ENCODE results near the gene GABARAP.

The GABARAP gene

DNA sequence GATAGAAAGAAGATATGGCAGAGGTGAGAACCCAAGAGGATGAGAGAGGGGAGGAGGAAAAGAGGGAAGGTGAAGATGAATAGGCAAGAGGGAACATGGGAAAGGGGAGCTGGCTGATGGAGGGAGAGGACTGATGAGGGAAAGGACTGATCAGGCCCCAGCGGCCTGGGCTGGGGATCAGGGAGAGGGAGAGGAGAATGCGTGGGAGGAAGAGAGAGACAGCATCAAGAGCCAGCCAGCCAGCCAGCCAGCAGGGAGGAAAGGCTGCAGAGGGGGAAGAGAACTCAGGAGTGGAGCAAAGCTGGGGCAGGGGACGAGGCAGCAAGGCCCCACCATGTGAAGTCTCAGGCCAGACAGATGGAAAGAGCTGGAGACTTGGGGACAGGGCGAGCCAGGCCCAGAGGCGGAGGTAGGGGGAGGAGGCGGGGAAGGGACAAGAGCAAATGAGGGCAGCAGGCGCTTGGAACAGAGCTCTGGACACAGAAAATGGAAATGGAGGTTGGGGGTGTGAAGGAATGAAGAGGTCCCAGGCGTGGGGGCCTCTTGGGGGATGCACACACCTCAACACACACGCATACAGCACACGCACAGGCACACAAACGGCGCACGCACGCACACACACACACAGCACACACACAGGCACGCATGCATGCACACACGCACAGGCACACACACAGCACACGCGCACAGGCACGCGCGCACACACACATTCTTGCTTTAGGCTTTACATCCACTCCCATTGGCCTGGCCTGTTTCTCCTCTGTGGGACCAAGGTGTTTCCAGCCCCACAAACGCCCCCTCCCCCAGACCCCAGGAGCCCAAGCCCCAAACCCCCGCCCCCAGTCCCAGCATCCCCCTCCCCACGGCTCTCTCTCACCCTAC is 34.9 kb downstream of the GABARAP start:
- DNase-seq (ENCODE audit: low read depth in 2 of 2) = no peak

DNA sequence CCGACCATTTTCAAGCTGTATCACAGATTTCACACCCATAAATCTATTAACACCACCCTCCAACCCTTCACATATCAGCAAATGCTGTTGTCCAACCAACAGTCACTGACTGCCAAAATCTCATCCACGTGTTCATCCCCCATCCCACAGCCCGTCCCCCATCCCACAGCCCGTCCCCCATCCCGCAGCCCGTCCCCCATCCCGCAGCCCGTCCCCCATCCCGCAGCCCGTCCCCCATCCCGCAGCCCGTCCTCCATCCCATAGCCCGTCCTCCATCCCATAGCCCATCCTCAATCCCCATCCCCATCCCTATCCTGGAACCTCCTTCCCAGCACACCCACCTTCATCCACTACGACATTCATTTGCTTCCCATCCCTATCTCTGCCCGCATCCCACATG is 36.7 kb downstream of the GABARAP start:
- DNase-seq (ENCODE audit: low read depth in 2 of 2) = no peak

DNA sequence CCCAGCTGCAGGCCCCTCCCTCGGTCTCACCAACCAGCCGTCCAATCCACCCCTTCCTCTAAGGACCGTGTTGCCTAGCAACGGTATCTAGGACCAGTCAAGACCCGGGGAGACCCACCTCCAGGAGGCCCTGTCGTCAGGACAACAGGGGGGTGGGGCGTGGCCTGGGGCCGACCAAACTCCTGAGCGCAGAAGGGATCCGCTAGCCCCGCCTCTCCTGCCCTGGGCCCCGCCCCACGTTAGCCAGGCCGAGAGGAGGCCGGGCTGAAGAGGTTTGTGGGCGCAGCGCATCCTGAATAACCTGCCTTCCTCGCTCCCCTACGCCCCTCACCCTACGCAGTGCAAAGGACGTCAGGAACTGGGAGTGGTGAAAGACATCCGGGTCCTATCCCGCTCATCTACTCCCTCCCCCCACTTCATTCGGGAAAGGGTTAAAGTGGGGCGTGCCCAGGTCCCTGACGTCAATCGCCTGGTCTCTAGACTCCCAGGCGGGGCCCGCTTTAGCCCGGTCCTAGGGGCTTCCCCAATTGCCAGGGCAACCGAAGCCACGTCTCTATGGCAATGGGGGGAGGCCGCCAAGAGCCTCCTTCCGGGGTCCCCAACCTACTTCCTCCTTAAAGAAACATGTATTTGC is 37.3 kb downstream of the GABARAP start:
- DNase-seq (ENCODE audit: low read depth in 2 of 2) = peak; percentile 76 to 86

DNA sequence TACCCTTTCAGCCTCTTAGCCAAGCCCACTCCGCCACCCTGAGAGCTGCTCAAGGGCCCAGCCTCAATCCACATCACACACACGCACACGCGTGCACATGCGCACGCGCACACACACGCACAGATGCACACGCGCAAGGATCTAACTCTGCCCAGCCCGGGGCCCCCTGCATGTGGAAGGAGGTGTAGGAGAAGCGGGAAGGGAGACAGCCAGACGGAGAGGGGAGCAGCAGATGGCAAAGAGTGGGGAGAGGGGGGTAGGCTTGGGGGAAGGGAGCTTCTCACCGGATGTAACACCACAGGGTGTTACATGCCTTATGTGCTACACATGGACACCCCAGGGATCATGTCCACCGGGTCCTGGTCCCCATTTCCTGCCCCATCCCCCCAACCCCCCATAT is 37.9 kb downstream of the GABARAP start:
- no peak for DNase-seq (ENCODE audit: low read depth in 2 of 2)

DNA sequence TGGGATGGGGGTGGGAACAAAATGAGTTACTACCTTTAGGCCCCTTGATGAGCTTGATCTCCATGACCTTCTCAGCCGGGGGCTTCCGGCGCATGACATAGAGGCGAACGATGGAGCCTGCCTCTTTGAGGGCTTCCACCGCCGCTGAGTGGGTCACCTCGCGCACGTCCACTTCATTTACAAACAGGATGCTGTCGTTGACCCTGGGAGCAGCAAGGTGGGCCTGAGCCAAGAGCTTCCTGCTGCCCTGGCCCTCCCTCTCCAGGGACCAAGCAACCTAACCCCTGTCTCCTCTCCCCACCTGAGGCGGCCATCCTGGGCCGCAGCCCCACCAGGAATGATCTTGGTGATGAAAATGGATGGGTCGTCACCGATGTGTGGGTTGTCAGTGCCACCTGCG is 38.9 kb downstream of the GABARAP start:
- DNase-seq (ENCODE audit: low read depth in 2 of 2) = no peak

DNA sequence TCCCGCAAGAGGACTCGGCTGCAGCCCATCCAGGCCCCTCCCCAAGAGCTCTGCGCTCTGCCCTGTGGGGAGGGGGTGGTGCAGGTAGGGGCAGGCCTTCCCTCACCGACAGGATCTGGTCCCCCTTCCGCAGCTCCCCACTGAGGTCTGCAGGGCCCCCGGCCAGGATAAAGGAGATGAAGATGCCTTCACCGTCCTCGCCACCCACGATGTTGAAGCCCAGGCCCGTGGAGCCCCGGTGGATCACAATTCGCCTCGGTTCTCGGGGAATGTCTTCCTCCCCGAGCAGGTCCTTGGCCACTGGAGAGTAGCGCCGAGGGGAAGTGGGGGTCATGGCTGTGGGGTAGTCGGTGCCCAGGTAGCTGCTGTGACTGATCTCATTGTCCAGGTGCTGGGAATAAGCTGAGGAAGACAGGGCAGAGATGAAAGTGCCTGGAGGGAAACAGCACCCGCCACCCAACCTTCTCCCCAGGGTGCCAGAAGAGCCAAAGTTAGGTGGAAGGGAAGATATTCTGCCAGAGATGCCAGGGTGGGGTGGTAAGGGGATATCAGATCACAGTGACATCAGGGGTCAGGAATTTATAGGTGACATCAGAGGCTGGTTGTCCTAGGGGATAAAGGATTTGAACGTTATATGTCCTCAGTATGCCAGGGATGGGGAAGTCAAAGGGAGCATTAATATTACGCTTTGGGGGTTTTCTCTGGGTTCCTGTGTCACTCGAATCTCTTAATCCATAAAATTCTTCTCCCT is 45.4 kb downstream of the GABARAP start:
- DNase-seq (ENCODE audit: low read depth in 2 of 2) = no peak

DNA sequence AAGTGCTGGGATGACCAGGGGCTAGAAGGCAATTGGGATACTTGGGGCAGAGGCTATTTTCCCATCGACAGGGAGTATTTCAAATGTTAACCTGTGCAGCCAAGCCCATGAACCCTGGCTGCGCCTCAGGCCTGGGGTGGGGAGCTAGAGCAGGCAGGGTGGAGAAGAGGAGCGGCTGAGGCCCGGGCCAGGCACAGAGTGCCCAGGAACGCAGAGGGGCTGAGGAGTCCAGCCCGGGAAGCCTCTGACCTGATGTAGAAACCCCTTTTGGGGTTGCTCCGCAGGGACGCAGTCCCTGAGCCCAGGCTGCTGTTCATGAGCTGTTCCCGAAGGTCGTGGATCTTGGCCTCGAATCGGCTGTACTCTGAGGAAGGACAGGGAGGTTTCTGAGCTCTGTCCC is 46.3 kb downstream of the GABARAP start:
- DNase-seq (ENCODE audit: low read depth in 2 of 2) = no peak

DNA sequence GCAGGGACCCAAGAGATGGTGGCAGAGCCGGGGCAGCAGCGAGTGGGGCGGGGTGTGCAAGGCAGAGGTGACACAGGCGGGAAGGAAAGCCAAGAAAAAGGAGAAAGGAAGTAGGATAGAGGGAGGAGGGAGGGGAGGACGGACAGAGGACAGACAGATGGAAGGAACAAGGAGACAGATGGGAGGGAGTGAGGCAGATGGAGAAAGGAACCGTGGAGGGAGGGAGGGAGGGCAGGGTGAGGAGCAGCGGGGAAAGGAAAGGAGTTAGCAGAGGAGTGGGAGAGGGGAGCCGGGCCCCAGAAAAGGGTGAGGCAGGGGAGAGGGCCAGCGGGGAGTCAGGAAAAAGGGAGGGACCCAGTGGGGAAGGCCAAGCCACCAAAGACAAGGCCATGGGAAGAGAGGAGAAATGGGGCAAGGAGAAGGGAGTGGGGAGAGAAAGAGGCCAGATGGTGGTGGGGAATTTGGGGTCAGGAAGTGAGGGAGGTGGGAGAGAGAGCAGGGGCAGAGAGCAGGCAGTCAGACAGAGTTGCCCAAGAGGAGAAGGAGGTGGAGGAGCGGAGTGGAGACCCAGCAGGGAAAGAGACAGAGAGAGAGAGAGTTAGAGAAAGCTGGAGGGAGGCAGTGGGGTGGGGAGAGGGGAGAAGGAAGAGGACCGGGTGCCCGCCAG is 49.8 kb downstream of the GABARAP start:
- DNase-seq (ENCODE audit: low read depth in 2 of 2) = no peak

DNA sequence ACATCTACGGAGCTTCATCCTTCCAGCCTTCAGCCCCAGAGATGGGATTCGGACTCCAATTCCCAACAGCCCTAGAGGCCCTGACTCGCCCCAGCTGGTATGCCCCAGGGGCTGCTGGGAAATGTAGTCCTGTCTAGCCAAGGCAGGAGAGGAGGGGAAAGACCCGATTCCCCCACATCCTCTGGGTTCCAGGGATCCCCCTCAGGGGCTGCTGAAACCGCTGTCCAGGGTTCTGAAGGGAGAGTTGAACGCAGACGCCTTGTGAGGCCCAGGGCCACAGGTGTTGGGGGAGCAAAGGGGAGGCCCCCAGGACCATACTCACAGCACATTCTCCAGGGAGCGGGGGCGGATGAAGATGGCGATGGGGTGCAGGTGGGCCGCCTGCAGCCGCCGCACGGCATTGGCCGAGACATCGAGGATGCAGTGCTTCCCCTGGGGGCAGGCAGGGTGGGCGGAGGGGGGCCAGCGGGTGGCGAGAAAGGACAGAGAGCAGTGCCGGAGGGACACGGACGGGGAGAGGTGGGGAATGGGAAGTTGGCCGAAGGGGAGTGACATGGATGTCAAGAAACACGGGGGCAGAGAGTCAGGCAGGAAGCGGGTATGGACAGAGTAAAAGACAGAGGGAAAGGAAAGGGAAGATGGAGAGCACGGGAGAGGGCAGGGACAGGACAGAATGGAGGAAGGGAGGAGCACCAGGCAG is 50.5 kb downstream of the GABARAP start:
- DNase-seq (ENCODE audit: low read depth in 2 of 2) = no peak

DNA sequence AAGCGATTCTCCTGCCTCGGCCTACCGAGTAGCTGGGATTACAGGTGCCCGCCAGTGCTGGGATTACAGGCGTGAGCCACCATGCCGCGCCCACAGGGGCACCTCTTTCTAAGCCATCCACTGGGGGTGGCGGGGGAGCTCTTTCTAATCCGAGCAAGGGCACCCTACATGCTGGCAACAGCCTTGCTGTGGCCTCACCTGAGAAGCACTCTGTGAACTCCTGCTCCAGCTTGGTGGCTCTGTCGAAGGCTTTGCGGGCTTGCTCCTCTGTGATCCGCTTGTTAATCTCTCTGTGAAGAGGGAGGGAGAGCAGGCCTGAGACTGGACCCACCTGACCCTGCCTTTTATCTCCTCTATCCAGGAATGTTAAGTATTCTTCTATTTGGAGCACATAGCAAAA is 51.2 kb downstream of the GABARAP start:
- DNase-seq (ENCODE audit: low read depth in 2 of 2) = no peak

DNA sequence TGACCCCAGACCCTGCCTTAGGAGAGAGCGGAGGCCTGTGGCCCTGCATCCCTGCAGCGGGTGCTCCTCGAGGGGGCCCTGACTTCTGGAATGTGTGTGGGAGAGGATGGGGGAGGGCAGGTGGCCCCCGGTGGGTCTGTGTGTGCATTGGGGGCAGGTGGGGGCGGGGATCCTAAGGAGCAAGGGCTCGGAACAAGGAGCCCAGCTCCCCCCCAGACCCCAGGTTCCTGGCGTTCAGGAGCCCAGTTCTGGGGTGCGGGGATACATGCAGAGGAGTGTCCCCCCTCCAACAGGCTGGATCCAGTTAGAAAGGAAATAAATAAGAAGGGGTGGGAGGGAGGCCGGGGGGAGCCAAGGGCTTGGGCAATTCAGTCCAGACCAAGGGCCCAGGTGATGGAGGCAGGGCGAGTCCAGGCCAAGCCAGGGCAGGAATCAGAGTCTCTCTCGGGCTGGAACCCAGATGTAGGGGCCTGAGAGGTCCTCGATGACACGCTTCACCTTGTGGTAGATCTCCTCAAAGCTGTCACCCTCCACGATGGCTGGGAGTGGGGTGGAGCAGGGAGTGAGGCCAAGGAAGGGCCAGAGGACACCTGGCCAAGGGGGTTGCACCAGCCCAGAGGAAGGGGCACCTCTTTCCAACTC is 51.9 kb downstream of the GABARAP start:
- DNase-seq (ENCODE audit: low read depth in 2 of 2) = no peak

Data from stimulated activated CD4-positive, alpha-beta T cell treated with anti-CD3 and anti-CD28 coated beads, Interleukin-1b, Interleukin-23, amount 100 ng/mL, for 4 hours (primary cell).